Raji (cell line): ENCODE results near the gene SVBP.

Source experiments
- POLR2A ChIP-seq: IDR thresholded peaks from 2 replicates; pipeline ENCODE4 v1.6.1; 2011; ENCODE audit warnings: low read depth, low read length, control low read depth; ENCODE audit not compliant: insufficient read depth

The SVBP gene

DNA sequence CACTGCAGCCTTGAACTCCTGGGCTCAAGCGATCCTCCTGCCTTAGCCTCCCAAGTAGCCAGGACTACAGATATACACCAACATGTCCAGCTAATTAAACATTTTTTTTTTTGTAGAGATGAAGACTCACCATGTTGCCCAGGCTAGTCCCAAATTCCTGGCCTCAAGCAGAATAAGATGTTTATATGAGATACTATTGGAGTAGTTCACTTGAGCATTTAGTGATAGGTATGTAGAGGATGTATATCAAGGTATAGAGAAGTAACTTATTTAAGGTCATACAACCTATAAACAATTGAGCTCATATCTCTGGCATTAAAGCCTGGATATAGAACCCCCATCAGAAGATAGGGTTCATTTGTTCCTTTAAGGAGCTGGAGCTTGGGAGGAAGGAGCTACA is 37.0 kb downstream of the SVBP start:
- TF ChIP-seq POLR2A = no peak

GRCh38 chr1:42779725-42780124 is 37.5 kb downstream of the SVBP start:
- TF ChIP-seq POLR2A = no peak

GRCh38 chr1:42777852-42778251 is 39.3 kb downstream of the SVBP start:
- TF ChIP-seq POLR2A = no peak

DNA sequence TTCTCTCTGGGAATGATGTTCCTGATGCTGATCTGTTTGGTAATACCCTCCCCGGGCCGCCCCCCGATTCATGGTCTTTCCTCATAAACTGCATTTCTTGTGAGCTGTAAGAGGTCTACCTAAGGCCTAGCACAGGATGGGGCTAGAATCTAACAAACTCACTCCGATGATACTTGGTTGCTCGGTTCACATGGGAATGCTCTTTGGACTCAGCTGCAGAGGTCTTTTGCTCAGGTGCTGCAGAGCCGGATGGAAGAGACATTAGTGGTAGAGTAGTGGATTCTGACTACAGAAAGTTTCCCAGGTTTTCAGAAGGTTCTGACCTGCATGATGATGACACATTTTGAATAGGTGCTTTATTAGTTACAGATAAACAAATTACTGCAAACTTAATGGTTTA is 40.7 kb downstream of the SVBP start:
- no peak for TF ChIP-seq POLR2A

- TF ChIP-seq POLR2A = no peak
These were observed 42.2 kb downstream of the SVBP start for GRCh38 chr1:42774928-42775526.

DNA sequence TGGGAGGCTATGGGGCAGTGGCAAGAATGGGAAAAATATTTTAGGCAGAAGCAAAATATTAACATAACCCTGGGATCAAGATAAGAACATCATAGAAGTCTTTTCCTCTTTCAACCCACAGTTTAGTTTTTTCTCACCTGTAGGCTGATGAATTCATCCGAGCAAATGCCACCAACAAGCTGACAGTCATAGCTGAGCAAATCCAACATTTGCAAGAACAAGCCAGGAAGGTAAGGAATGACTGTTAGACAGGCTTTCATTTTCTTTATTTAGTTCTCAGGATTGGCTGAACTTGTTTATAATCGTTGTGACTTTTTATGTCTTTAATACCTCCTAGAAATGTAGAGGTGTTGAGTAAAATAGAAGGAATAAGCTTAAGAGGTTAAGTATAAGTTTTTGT is 43.8 kb downstream of the SVBP start:
- no peak for TF ChIP-seq POLR2A

GRCh38 chr1:42769811-42770210 is 47.4 kb downstream of the SVBP start:
- no peak for TF ChIP-seq POLR2A

GRCh38 chr1:42768172-42768571 is 49.0 kb downstream of the SVBP start:
- TF ChIP-seq POLR2A = no peak

DNA sequence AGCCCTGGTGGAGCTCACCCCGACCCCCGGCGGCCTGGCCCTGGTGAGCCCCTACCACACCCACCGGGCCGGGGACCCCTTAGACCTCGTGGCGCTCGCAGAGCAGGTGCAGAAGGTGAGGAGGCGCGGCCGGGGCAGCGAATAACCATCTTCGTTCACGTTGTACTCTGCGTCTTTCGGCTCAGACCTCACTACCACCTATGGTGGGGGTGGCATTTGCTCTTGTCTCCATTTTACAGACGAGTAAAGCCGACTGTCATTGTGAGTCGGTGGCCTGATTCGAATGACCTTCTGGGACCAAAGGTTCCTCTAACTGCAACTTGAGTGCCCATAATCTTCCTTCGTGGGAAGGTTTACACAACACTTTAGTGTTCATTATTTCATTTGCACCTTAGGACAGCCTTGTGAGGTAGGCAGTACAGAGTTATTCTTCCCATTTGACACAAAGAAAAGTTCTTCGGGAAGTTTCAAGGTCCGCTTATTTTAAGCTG is 49.6 kb downstream of the SVBP start:
- no peak for TF ChIP-seq POLR2A

DNA sequence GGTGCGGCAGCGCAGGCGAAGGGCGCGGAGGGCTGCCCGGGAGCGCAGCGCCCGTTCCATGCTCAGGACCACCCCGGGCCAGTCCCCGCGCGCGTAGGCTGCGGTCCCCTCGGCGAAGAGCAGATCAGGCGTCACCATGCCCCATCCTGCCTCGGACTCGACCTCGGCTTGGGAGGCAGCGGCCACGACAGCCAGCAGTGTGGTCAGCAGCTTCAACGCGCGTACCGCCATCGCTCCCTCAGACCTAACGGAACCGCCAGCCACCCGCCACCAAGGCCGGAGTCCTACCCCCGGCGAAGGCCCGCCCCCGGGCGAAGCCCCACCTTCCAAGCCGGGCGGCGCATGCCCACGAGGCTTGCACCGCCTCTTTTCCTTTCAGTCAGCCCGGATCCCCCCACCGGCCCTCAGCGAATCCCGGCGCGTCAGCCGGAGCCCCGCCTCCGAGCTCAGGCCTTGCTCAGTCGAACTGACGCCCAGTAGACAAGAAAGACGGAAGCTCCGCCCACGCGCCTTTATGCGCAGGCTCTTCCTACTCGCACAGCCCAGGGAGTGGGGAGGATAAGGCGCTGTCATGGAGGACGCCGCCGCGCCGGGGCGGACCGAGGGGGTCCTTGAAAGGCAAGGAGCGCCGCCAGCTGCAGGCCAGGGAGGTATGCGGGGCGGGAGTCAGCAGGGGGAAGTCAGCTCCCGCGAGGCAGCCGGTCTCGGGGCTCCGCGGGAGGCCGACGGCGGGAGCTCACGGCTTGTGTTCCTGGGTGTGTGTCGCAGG is 50.3 kb downstream of the SVBP start, which contains the start of the genes C1orf50 and P3H1:
Gene C1orf50 (plus strand): TSS at position 509 of the 769 bp plus-strand sequence. CDS start 63 bp downstream, at position 572.
Gene P3H1 (minus strand): TSS at position 288 of the 769 bp plus-strand sequence. CDS start 57 bp downstream, at position 231.
- peak; percentile 96 for TF ChIP-seq POLR2A

DNA sequence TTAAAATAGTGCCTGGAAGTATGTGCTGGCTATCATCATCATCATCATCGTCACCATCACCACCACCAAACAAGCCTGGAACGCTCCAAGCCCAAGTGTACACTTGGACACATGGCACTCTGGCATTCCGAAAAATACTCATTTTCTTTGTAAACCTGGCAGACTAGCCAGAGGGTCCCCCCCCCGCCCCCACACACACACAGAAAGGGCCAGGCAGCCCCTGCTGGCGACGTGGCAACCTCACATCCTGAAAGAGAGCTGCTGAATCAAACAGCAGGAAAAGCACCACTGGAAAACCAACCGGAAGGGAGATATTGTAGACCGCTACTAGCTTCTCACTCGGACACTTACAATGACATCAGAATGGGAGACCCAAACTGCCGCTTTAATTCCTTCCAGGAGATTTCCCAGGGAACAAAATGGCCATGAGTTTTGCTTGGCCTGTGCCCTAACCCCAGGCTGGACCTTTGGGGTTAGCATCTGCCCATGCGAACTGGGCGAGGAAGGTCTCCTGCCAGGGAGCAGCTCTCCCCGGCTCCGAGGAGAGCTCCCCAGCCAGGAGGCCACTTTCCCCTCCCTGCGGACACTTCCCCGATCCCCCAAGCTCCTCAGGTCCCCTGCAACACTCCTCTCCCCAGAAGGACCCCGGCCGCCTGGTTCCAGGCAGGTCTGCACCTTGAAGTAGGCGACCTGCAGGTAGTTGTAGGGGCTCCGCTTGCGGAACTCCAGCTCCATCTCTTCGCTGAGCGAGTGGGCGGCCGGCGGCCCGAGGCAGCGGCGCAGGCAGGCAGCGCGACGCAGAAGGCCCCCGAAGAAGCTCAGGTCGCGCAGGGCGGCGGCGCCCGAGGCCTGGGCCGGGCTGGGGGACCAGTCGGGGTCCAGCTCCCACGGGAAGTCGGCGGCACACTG is 51.1 kb downstream of the SVBP start:
- TF ChIP-seq POLR2A = no peak

GRCh38 chr1:42765269-42765668 is 51.9 kb downstream of the SVBP start:
- no peak for TF ChIP-seq POLR2A

GRCh38 chr1:42762269-42762668 is 54.9 kb downstream of the SVBP start:
- no peak for TF ChIP-seq POLR2A

- no peak for TF ChIP-seq POLR2A
These were observed 55.6 kb downstream of the SVBP start for GRCh38 chr1:42761567-42761966.

- TF ChIP-seq POLR2A = no peak
These were observed 58.1 kb downstream of the SVBP start for GRCh38 chr1:42759114-42759513.

GRCh38 chr1:42758641-42759040 is 58.6 kb downstream of the SVBP start:
- no peak for TF ChIP-seq POLR2A

DNA sequence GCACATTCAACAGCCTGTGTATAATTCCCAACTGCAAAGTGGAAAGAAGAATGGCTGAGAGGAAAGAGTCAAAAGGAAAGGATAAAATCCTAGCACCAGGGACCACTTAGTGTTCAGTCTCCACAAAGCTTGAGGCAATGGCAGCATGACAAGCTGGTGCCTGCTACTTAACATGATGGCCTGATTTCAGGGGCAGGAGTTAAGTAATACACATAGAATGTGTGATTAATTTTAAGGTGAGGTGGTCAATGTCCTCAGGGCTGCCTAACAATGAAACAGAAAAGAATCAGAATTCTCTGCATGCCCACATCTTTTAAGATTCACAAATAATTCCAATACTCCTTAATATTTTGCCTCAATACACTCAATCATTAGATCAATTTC is 59.3 kb downstream of the SVBP start:
- no peak for TF ChIP-seq POLR2A
